ENCODE results near the gene ZSWIM7.

- TF ChIP-seq CTCF (conservative IDR thresholded peaks at IDR 0.05; ENCODE audit: low read length) (peak; percentile 43; the same call in 1 of the 2 replicates), EZH2phosphoT487 (IDR thresholded peaks at IDR 0.05; ENCODE audit: borderline replicate concordance, low read depth, low read length) (no peak)
Measured at GRCh38 chr17:16013943-16014407, 14.5 kb upstream of the ZSWIM7 start.
